Cardiac fibroblast (primary cell): ENCODE data around the gene HEPN1.

Experiments
- DNase-seq, 2 donors: peaks; one replicate each; pipeline versions ENCODE4 v3.0.0 to v3.0.0-alpha.2; 2010; ENCODE audit warnings: low read depth in 2 of 2
- H3K4me3 ChIP-seq, 2 donors: replicated peaks in 1 of 2; 1 replicate in 1 of 2; 2 replicates in 1 of 2; pipeline ENCODE4 v1.5.1; 2011; ENCODE audit warnings: low read depth in 2 of 2, low read length in 2 of 2, mild to moderate bottlenecking in 2 of 2, moderate library complexity in 1 of 2
- CTCF ChIP-seq: IDR thresholded peaks from one replicate; pipeline ENCODE4 v1.5.1; 2011; ENCODE audit warnings: low read depth, mild to moderate bottlenecking, low read length, inconsistent platforms

HEPN1 gene

GRCh38 chr11:124890683-124891372 is 28.2 kb upstream of the HEPN1 start:
- DNase-seq, result no peak
- TF ChIP-seq CTCF, result no peak
- H3K4me3 ChIP-seq, result no peak overlapping the region

- peak; percentile 3 for TF ChIP-seq CTCF
- H3K4me3 ChIP-seq, result no peak overlapping the region
- no peak for DNase-seq
Observed at GRCh38 chr11:124891373-124891861, 27.6 kb upstream of the HEPN1 start.

GRCh38 chr11:124892146-124892545 is 26.9 kb upstream of the HEPN1 start:
- no peak overlapping the region for H3K4me3 ChIP-seq
- no peak for TF ChIP-seq CTCF
- DNase-seq, result no peak

GRCh38 chr11:124892750-124893454 is 26.1 kb upstream of the HEPN1 start:
- no peak overlapping the region for H3K4me3 ChIP-seq
- TF ChIP-seq CTCF, result no peak
- peak in 1 of 2 donors; percentile 29 for DNase-seq

GRCh38 chr11:124893781-124894401 is 25.2 kb upstream of the HEPN1 start:
- no peak overlapping the region for H3K4me3 ChIP-seq
- no peak for DNase-seq
- TF ChIP-seq CTCF, result no peak

- DNase-seq, result no peak
- no peak overlapping the region for H3K4me3 ChIP-seq
- no peak for TF ChIP-seq CTCF
Observed at GRCh38 chr11:124894606-124895430, 24.2 kb upstream of the HEPN1 start.
